ENCODE results near the gene TMEM61.
A peak's percentile ranks its signal among the peaks of the same experiment; 100 is the strongest.

The TMEM61 gene

GRCh38 chr1:55007625-55008024 is 27.2 kb downstream of the TMEM61 start:
- Histone ChIP-seq H2BK15ac (replicated peaks; ENCODE audit: low read depth) (no peak overlapping the region), H4K8ac (ENCODE audit: low read depth, low read length) (no peak overlapping the region), H3K4ac (ENCODE audit: low read depth, low read length) (no peak overlapping the region), H3K56ac (ENCODE audit: low read length) (no peak overlapping the region), H3K4me3 (ENCODE audit: low read length) (no peak overlapping the region), H2BK120ac (ENCODE audit: low read depth, low read length) (no peak overlapping the region), H3K79me2 (ENCODE audit: control insufficient read depth, insufficient read depth, low read length) (no peaks in the 10 kb centered on the region), H3K18ac (ENCODE audit: low read length) (no peak overlapping the region), H3K79me1 (ENCODE audit: low read length) (no peaks in the 10 kb centered on the region), H2BK5ac (ENCODE audit: low read length) (no peak overlapping the region), H3K27me3 (ENCODE audit: insufficient read depth, low read length, poor library complexity) (no peaks in the 10 kb centered on the region), H3K23ac (ENCODE audit: low read length) (no peak overlapping the region), H3K27ac (ENCODE audit: low read depth, low read length) (no peak overlapping the region), H2AK5ac (ENCODE audit: low read length) (no peak overlapping the region), H3K9ac (ENCODE audit: low read length) (no peak overlapping the region), H3K36me3 (ENCODE audit: control insufficient read depth, insufficient read depth, low read length) (no peaks in the 10 kb centered on the region), H3K4me1 (ENCODE audit: control insufficient read depth, low read depth, low read length) (no peaks in the 10 kb centered on the region), H4K5ac (ENCODE audit: low read length) (no peak overlapping the region), H3K4me2 (ENCODE audit: low read length) (no peak overlapping the region)
- WGBS (ENCODE audit: extremely low coverage, insufficient coverage, low lambda C conversion rate) = no CpG with 5 or more reads among the region's 3 CpGs
- DNase-seq = no peak

GRCh38 chr1:55010194-55010886 is 29.9 kb downstream of the TMEM61 start:
- no peak overlapping the region for H3K18ac ChIP-seq (ENCODE audit: low read length)
- no peak overlapping the region for H4K5ac ChIP-seq (ENCODE audit: low read length)
- WGBS (ENCODE audit: extremely low coverage, insufficient coverage, low lambda C conversion rate) = no CpG with 5 or more reads among the region's 9 CpGs
- H2BK5ac ChIP-seq (ENCODE audit: low read length) = no peak overlapping the region
- H3K9ac ChIP-seq (ENCODE audit: low read length) = no peak overlapping the region
- H3K56ac ChIP-seq (ENCODE audit: low read length) = no peak overlapping the region
- no peak overlapping the region for H3K23ac ChIP-seq (ENCODE audit: low read length)
- no peaks in the 10 kb centered on the region for H3K36me3 ChIP-seq (ENCODE audit: control insufficient read depth, insufficient read depth, low read length)
- H2BK15ac ChIP-seq (replicated peaks; ENCODE audit: low read depth) = no peak overlapping the region
- H2BK120ac ChIP-seq (ENCODE audit: low read depth, low read length) = no peak overlapping the region
- H3K4me3 ChIP-seq (ENCODE audit: low read length) = no peak overlapping the region
- no peaks in the 10 kb centered on the region for H3K79me1 ChIP-seq (ENCODE audit: low read length)
- no peaks in the 10 kb centered on the region for H3K27me3 ChIP-seq (ENCODE audit: insufficient read depth, low read length, poor library complexity)
- H3K4me2 ChIP-seq (ENCODE audit: low read length) = no peak overlapping the region
- no peak overlapping the region for H4K8ac ChIP-seq (ENCODE audit: low read depth, low read length)
- no peak overlapping the region for H3K27ac ChIP-seq (ENCODE audit: low read depth, low read length)
- H3K4ac ChIP-seq (ENCODE audit: low read depth, low read length) = no peak overlapping the region
- DNase-seq = no peak
- H3K79me2 ChIP-seq (ENCODE audit: control insufficient read depth, insufficient read depth, low read length) = no peaks in the 10 kb centered on the region
- no peak overlapping the region for H2AK5ac ChIP-seq (ENCODE audit: low read length)
- H3K4me1 ChIP-seq (ENCODE audit: control insufficient read depth, low read depth, low read length) = no peaks in the 10 kb centered on the region

- no peak overlapping the region for H2BK15ac ChIP-seq (replicated peaks; ENCODE audit: low read depth)
- H3K18ac ChIP-seq (ENCODE audit: low read length) = no peak overlapping the region
- no peak overlapping the region for H3K56ac ChIP-seq (ENCODE audit: low read length)
- H4K5ac ChIP-seq (ENCODE audit: low read length) = no peak overlapping the region
- H3K79me2 ChIP-seq (ENCODE audit: control insufficient read depth, insufficient read depth, low read length) = no peaks in the 10 kb centered on the region
- no peak overlapping the region for H2BK5ac ChIP-seq (ENCODE audit: low read length)
- WGBS (ENCODE audit: extremely low coverage, insufficient coverage, low lambda C conversion rate) = no CpG with 5 or more reads among the region's 7 CpGs
- H3K4me2 ChIP-seq (ENCODE audit: low read length) = no peak overlapping the region
- H3K9ac ChIP-seq (ENCODE audit: low read length) = no peak overlapping the region
- H2AK5ac ChIP-seq (ENCODE audit: low read length) = no peak overlapping the region
- no peaks in the 10 kb centered on the region for H3K36me3 ChIP-seq (ENCODE audit: control insufficient read depth, insufficient read depth, low read length)
- H3K4me3 ChIP-seq (ENCODE audit: low read length) = no peak overlapping the region
- DNase-seq = peak; percentile 31
- no peaks in the 10 kb centered on the region for H3K4me1 ChIP-seq (ENCODE audit: control insufficient read depth, low read depth, low read length)
- no peak overlapping the region for H4K8ac ChIP-seq (ENCODE audit: low read depth, low read length)
- no peak overlapping the region for H3K23ac ChIP-seq (ENCODE audit: low read length)
- no peaks in the 10 kb centered on the region for H3K27me3 ChIP-seq (ENCODE audit: insufficient read depth, low read length, poor library complexity)
- no peak overlapping the region for H3K27ac ChIP-seq (ENCODE audit: low read depth, low read length)
- H2BK120ac ChIP-seq (ENCODE audit: low read depth, low read length) = no peak overlapping the region
- no peaks in the 10 kb centered on the region for H3K79me1 ChIP-seq (ENCODE audit: low read length)
- no peak overlapping the region for H3K4ac ChIP-seq (ENCODE audit: low read depth, low read length)
Measured at GRCh38 chr1:55010887-55011217, 30.4 kb downstream of the TMEM61 start.

GRCh38 chr1:55012661-55013060 is 32.2 kb downstream of the TMEM61 start:
- Histone ChIP-seq H4K5ac (ENCODE audit: low read length) (no peak overlapping the region), H3K4me1 (ENCODE audit: control insufficient read depth, low read depth, low read length) (no peaks in the 10 kb centered on the region), H3K36me3 (ENCODE audit: control insufficient read depth, insufficient read depth, low read length) (no peaks in the 10 kb centered on the region), H3K4ac (ENCODE audit: low read depth, low read length) (no peak overlapping the region), H4K8ac (ENCODE audit: low read depth, low read length) (no peak overlapping the region), H2BK15ac (replicated peaks; ENCODE audit: low read depth) (no peak overlapping the region), H3K23ac (ENCODE audit: low read length) (no peak overlapping the region), H3K9ac (ENCODE audit: low read length) (no peak overlapping the region), H2BK120ac (ENCODE audit: low read depth, low read length) (no peak overlapping the region), H2BK5ac (ENCODE audit: low read length) (no peak overlapping the region), H3K79me1 (ENCODE audit: low read length) (no peaks in the 10 kb centered on the region), H2AK5ac (ENCODE audit: low read length) (no peak overlapping the region), H3K79me2 (ENCODE audit: control insufficient read depth, insufficient read depth, low read length) (no peaks in the 10 kb centered on the region), H3K18ac (ENCODE audit: low read length) (no peak overlapping the region), H3K27me3 (ENCODE audit: insufficient read depth, low read length, poor library complexity) (no peaks in the 10 kb centered on the region), H3K56ac (ENCODE audit: low read length) (no peak overlapping the region), H3K4me3 (ENCODE audit: low read length) (no peak overlapping the region), H3K27ac (ENCODE audit: low read depth, low read length) (no peak overlapping the region), H3K4me2 (ENCODE audit: low read length) (no peak overlapping the region)
- no peak for DNase-seq
- WGBS (ENCODE audit: extremely low coverage, insufficient coverage, low lambda C conversion rate) = no CpG with 5 or more reads among the region's 1 CpG

GRCh38 chr1:55015123-55015522 is 34.7 kb downstream of the TMEM61 start:
- H2AK5ac ChIP-seq (ENCODE audit: low read length) = no peak overlapping the region
- H2BK15ac ChIP-seq (replicated peaks; ENCODE audit: low read depth) = no peak overlapping the region
- no peaks in the 10 kb centered on the region for H3K27me3 ChIP-seq (ENCODE audit: insufficient read depth, low read length, poor library complexity)
- no peak overlapping the region for H3K4me3 ChIP-seq (ENCODE audit: low read length)
- no peak overlapping the region for H3K23ac ChIP-seq (ENCODE audit: low read length)
- no peak overlapping the region for H3K9ac ChIP-seq (ENCODE audit: low read length)
- H4K8ac ChIP-seq (ENCODE audit: low read depth, low read length) = no peak overlapping the region
- no peak overlapping the region for H3K56ac ChIP-seq (ENCODE audit: low read length)
- no peak overlapping the region for H3K27ac ChIP-seq (ENCODE audit: low read depth, low read length)
- DNase-seq = no peak
- no peaks in the 10 kb centered on the region for H3K79me2 ChIP-seq (ENCODE audit: control insufficient read depth, insufficient read depth, low read length)
- H3K79me1 ChIP-seq (ENCODE audit: low read length) = no peaks in the 10 kb centered on the region
- WGBS (ENCODE audit: extremely low coverage, insufficient coverage, low lambda C conversion rate) = no CpG with 5 or more reads among the region's 5 CpGs
- no peaks in the 10 kb centered on the region for H3K36me3 ChIP-seq (ENCODE audit: control insufficient read depth, insufficient read depth, low read length)
- H3K4ac ChIP-seq (ENCODE audit: low read depth, low read length) = no peak overlapping the region
- no peak overlapping the region for H3K4me2 ChIP-seq (ENCODE audit: low read length)
- H3K4me1 ChIP-seq (ENCODE audit: control insufficient read depth, low read depth, low read length) = no peaks in the 10 kb centered on the region
- H4K5ac ChIP-seq (ENCODE audit: low read length) = no peak overlapping the region
- H2BK5ac ChIP-seq (ENCODE audit: low read length) = no peak overlapping the region
- no peak overlapping the region for H2BK120ac ChIP-seq (ENCODE audit: low read depth, low read length)
- H3K18ac ChIP-seq (ENCODE audit: low read length) = no peak overlapping the region
